Measurements from ENCODE around the gene CEP350.

DNA sequence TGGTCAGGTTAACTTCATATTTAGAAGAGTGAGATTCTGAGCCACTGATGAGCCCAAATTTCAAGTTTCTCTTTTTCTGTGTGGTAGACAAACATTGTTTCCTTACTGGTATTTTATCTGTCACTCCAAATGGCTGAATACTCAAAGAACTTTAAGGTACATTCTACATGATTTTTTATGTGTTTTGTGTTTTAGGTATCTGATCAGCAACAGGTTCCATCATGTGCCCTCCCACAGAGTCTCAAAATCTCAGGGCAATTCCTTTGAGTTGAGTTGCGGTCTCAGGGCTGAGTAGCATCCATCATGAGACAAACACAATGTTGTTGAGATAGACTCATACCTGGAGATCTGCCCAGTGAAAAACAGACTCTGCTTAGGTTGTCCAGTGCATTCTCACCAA lies 14.7 kb upstream of the CEP350 start:
- TF ChIP-seq, protein P1, sequence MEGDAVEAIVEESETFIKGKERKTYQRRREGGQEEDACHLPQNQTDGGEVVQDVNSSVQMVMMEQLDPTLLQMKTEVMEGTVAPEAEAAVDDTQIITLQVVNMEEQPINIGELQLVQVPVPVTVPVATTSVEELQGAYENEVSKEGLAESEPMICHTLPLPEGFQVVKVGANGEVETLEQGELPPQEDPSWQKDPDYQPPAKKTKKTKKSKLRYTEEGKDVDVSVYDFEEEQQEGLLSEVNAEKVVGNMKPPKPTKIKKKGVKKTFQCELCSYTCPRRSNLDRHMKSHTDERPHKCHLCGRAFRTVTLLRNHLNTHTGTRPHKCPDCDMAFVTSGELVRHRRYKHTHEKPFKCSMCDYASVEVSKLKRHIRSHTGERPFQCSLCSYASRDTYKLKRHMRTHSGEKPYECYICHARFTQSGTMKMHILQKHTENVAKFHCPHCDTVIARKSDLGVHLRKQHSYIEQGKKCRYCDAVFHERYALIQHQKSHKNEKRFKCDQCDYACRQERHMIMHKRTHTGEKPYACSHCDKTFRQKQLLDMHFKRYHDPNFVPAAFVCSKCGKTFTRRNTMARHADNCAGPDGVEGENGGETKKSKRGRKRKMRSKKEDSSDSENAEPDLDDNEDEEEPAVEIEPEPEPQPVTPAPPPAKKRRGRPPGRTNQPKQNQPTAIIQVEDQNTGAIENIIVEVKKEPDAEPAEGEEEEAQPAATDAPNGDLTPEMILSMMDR (conservative IDR thresholded peaks at IDR 0.05; ENCODE audit: low read depth, low read length), result no peak
- no peak for TF ChIP-seq FOS (IDR thresholded peaks at IDR 0.05; ENCODE audit: low read depth, low read length)
